TTC549 (cell line): ENCODE data around the gene FEM1B.

ENCODE experiments used
- FAIRE-seq: peaks from 2 replicates; lab custom pipeline; 2012; peaks lifted over from hg19 to GRCh38; lab: Jason Lieb, UNC

The FEM1B gene

DNA sequence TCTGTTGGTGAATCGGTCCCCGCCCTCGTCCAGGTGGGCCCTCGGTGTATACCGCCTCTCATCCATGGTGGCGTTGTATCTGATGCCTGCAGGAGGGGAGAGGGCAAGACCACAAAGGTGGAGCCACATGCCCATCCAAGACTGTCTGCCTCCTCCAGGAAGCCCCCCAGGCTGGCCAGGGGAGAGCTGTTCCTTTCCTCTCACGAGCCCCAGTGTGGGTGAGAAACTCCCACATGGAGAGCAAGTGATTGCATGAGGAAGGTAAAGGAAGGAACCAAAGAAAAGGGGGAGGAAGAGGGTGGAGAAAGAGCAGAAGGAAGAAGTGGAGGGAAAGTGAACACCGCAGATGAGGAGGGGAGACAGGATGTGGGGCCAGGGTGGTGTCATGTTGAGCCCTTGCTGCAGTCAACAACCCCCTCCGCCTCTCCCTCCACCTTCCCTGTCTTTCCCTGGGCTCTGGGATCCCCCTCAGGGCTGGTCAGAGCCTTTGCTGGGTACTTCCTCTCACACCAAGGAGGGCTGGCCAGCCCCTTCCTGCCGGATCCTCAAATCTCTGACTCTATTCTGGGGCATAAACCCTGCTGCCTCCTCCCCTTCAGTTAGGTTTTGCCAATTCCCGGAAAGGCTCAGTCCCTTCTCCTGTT lies 49.3 kb downstream of the FEM1B start:
- FAIRE-seq = no peak

DNA sequence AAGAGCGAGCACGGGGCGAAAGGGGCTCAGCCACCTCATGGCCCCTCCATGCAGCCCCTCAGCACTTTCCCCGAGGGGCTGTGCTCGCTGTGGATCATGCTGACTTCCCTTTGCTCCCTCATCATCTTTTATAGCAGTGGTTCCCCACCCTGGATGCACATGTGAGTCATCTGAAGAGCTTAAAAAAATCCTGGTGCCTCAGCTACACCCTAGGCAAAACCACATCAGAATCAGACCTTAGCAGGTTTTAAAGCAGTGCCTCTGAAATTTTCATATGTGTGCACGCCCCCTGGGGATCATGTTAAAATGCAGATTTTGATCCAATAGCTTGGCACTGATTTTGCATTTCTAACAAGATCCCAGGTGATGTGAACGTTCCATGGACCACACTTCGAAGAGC lies 50.9 kb downstream of the FEM1B start:
- no peak for FAIRE-seq

DNA sequence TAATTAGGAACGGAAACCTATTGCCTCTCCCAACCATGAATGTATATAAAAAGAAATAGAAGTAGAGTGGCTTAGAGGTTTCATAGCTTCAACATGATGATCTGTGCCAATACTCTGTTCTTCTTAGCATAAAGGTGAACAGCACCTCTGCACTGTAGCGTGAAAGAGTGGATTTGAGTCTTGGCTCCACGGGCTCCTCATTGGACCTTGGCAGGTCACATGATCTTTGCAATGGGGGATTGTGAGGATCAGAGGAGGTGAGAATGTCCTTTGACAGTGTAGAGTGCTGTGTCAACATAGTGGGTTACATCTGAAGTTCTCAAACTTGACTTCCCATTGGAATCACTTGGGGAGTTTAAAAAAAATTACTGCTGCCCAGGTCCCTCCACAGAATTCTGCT lies 51.4 kb downstream of the FEM1B start:
- no peak for FAIRE-seq

DNA sequence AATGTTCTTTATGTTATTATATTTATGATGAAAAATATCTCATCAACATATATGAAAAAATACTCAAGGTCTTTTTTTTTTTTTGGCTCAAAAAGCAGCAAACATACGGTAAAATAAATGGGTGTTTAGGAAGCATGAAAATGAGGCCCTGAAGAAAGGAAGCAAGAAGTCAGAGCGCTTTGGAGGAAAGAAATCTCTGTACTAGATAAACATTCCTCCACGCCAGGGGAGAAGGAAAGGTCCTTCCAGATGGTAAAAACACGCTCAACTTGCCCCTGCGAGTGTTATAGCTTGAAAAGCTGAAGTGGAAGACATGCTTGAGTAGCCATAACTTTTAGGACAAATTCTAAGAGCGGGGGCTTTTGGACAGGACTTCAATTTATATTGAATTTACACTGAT lies 52.9 kb downstream of the FEM1B start:
- no peak for FAIRE-seq

- no peak for FAIRE-seq
Measured at GRCh38 chr15:68330901-68331300, 53.4 kb downstream of the FEM1B start.

GRCh38 chr15:68332266-68332665 lies 54.7 kb downstream of the FEM1B start:
- no peak for FAIRE-seq

DNA sequence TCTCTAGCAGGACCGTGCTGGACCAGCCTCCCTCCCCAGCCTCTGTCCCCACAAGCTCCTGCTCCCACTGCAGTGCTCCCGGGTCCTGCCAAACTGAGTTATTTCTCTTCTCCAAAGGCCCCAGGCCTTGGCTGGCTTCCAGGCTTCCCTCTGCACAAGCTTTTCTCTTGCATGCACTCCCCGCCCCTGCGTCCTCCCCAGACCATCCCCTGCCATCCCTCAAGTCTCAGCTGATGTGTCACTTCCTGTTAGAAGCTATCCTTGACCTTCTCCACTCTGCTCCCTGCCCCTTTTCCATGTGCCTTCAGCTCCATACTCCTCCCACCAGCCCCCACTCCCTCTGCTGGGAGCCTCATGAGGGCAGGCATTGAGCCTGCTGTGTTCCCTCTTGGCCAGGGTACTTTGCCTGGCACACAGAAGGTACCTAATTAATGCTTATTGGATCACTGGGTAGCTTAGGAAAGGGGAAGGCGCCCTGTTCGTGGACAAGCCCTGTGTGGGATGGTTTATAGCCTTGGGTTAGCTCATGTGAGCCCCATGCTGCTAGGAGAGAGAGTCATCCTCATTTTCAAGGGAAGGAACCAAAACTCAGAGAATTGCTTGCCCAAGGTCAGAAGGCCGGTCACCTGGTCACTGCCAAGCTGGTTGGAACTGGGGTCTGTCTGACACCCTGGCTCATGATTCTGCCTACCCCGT lies 56.4 kb downstream of the FEM1B start:
- FAIRE-seq = no peak

GRCh38 chr15:68334661-68335124 lies 57.1 kb downstream of the FEM1B start:
- FAIRE-seq = no peak

DNA sequence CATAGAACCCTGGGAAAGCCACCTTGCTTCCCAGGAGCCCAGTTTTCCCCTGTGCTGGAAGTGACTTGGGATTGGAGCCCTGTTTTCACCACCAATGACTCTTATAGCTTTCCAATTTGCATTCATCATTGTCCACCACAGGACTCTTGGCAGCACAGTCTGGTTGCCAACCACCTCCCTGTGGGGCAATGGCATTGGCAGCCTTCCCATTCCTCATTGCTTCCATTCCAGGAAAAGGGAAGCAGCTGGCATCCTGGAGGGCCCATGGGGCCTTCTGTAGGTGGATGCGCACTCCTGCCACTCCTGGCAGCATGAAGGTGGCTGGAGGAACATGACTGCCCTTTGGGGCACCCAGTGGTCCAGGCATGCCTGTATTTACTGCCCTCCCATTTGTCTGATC lies 57.7 kb downstream of the FEM1B start:
- no peak for FAIRE-seq

GRCh38 chr15:68335655-68336054 lies 58.1 kb downstream of the FEM1B start:
- no peak for FAIRE-seq

DNA sequence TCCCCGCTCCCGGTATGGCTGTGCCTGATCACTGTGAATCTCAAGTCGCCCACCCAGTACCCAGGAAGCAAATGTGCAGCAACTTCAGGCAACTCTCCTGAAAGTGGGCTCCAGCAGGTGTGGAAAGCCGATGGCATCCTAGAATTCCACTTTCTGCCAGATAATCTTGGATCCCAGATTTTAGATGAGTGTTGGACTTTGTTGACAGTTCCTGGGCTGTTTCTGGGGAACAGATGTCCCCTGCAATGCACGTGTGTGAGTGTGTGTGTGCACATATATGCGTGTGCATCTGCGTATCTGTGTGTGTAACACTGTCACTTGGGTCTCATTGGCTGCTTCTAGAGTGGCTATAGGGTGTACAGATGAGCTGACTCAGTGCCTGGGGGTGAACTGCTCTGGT lies 59.0 kb downstream of the FEM1B start:
- FAIRE-seq = no peak

DNA sequence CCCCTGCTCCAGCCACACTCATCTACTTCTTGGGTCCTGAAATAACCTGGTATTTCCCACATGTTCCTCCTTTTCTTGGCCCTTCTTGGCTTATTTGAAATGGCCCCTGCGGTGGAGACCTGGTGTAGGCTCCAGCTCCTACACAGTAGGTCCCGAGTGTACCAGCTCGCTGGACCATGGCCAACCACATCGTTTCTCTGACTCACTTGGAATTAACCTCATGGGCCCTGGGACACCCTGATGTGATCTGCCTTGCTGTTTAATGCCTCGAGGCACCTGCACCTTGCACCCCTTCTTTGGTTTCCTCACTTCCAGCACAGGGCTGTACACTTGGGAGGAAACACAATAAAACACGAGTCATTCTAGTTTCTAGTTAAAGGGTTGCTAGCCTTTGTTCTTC lies 60.3 kb downstream of the FEM1B start:
- FAIRE-seq = no peak

DNA sequence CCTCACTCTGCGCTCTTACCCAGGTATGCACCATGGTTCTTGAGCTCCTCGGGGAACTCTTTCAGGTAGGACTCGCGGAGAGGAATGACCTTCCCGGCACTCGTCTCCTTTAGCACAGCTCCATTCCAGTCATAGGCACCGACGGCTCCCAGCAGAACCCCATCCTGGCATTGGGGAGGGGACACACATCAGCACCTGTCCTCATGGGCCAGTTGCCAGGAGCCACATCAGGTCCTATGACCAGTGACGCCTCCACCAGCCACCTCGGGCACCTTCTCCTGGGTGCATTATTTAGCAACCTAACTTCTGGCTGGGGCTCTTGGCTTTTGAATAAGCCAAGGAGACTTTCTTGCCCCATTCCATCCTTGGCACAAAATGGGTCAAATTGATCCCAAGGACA lies 61.9 kb downstream of the FEM1B start:
- FAIRE-seq = no peak

DNA sequence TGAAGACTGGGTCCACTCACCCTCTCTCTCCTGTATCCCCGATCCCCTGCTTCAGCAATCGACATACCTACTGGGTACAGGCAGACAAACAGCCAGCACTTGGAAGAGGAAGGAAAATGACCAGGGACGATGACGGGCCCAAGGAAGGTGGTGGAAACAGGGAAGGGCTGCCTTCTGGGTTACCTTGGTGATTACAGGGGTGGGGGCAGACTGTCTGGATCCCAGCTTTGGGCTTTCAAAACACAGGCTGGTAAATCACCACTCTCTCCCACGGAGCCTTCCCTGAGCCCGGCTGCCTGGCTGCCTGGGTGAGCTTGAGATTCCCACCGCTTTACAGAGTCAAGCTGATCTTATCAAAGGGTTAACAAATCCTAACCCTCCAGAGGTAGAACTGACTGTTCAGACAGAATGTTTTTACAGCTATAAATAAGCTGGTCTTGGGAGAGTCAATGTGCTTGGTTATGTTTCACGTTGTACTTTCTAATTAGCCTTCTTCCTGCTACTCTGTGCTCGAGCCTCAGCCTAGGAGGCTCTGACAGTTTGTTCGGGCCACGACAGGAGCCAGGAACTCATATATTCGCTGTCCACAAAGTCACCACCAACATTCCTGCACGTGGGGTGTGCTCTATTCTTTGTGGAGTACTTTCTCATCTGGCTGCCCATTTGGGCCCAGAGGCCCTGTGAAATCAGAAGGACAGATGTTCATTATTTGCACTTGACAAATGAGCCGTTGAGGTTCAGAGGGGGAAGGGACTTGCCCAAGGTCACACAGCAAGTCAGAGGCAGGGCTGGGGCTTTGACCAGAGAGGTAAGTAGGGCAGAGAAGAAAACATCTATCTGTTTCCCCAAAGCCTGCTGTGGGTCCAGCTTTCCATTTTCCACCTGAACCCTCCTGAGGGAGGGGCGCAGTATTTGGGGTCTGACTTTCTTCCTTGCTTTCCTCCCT lies 63.5 kb downstream of the FEM1B start:
- FAIRE-seq = no peak

DNA sequence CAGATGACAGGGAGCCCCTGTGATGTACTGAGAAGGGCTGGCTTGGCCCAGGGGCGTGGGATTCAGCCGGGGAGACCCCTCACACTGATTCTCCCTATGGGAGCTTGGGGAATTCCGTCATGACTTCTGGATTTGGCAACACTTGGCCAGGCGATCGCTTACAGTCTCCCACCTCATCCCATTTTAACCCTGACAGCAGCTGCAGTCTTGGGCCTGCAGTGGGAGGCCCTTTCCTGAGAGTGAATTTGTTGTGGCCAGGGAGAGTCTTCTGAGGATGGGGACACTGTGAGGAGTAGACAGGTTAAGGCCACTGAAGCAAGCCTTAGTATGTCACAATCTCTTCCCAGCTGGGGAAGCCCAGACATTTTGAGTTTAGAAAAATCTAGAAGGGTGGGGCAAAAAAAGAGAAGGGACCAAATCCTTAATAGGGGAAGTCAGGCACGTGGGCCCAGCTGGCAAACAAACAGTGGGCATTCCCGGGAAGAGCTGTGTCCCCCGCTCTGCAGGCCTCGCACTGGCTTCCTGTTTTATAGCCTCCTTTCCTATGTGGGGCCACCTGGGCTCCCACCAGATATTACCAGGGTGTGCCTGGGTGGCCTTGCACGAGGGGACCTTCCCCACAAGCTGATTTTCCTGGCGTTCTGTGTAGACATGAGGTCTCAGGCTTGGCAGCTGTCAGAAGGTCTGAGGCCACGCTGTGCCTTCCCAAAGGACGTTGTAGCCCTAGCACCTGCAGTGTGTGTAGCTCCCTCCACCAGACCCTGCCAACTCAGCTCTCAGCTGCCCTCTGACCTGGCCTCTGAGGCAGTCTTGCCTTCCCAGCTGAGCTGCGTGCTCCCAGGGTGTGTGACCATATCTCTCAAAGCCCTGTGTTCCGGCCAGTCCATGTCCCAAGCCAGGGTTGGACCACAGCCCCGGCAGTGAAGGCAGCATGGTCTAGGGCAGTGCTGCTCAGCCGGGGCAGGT lies 64.5 kb downstream of the FEM1B start:
- FAIRE-seq = no peak

GRCh38 chr15:68343579-68344225 lies 66.2 kb downstream of the FEM1B start:
- no peak for FAIRE-seq

- FAIRE-seq = no peak
Measured at GRCh38 chr15:68344600-68344999, 67.1 kb downstream of the FEM1B start.
